Hepatocyte (in vitro differentiated cells): ENCODE results near the gene ELMO3. TPM values are rescaled to one million over a fixed set of nuclear protein-coding genes. Genes with fewer than 3 reads are reported as not detected.

Source experiments
- DNase-seq: peaks from one replicate; pipeline ENCODE4 v3.0.0-alpha.2; 2016; ENCODE audit warnings: low spot score
- H2AFZ ChIP-seq: fragments of 200-600 bp; sonication (generic); 2 replicates; pipeline ENCODE4 v1.6.0; 2016; ENCODE audit warnings: antibody characterized with exemption, mild to moderate bottlenecking
- H3K27ac ChIP-seq: fragments of 200-600 bp; sonication (generic); 2 replicates; pipeline ENCODE4 v1.5.1; 2016; ENCODE audit warnings: mild to moderate bottlenecking
- H3K27me3 ChIP-seq: fragments of 200-600 bp; sonication (generic); 2 replicates; pipeline ENCODE4 v1.6.1; 2016
- H3K36me3 ChIP-seq: fragments of 200-600 bp; sonication (generic); replicated peaks from 2 replicates; pipeline ENCODE4 v1.5.1; 2016; ENCODE audit warnings: low read depth; ENCODE audit not compliant: insufficient read depth
- H3K4me1 ChIP-seq: fragments of 200-600 bp; sonication (generic); 2 replicates; pipeline ENCODE4 v1.5.1; 2016; ENCODE audit warnings: mild to moderate bottlenecking, moderate library complexity; ENCODE audit not compliant: insufficient read depth
- H3K4me2 ChIP-seq: fragments of 200-600 bp; sonication (generic); 2 replicates; pipeline ENCODE4 v1.6.0; 2016
- H3K4me3 ChIP-seq: fragments of 200-600 bp; sonication (generic); 2 replicates; pipeline ENCODE4 v1.5.1; 2016; ENCODE audit warnings: mild to moderate bottlenecking
- H3K79me2 ChIP-seq: fragments of 200-600 bp; sonication (generic); 2 replicates; pipeline ENCODE4 v1.6.0; 2017; ENCODE audit warnings: mild to moderate bottlenecking
- H3K9me2 ChIP-seq: fragments of 200-600 bp; sonication (generic); replicated peaks from 2 replicates; pipeline ENCODE4 v1.6.0; 2017; ENCODE audit warnings: mild to moderate bottlenecking; ENCODE audit not compliant: insufficient read depth
- H3K9me3 ChIP-seq: fragments of 200-600 bp; sonication (generic); 2 replicates; pipeline ENCODE4 v1.5.1; 2016; ENCODE audit warnings: low read depth, mild to moderate bottlenecking
- H4K20me1 ChIP-seq: fragments of 200-600 bp; sonication (generic); 2 replicates; pipeline ENCODE4 v1.6.0; 2016; ENCODE audit warnings: mild to moderate bottlenecking; ENCODE audit not compliant: insufficient read depth, poor library complexity, severe bottlenecking
- CTCF ChIP-seq: fragments of 200-600 bp; sonication (generic); IDR thresholded peaks from 2 replicates; pipeline ENCODE4 v1.5.1; 2016; ENCODE audit warnings: antibody characterized with exemption, mild to moderate bottlenecking; ENCODE audit not compliant: poor library complexity
- EZH2 ChIP-seq: fragments of 200-600 bp; sonication (generic); IDR thresholded peaks from 2 replicates; pipeline ENCODE4 v1.6.1; 2016; ENCODE audit warnings: antibody characterized with exemption, mild to moderate bottlenecking, borderline replicate concordance
- EZH2phosphoT487 ChIP-seq: fragments of 200-600 bp; sonication (generic); IDR thresholded peaks from one replicate; pipeline ENCODE4 v1.6.1; 2018; ENCODE audit warnings: antibody characterized with exemption, mild to moderate bottlenecking, low read depth, moderate library complexity; ENCODE audit not compliant: unreplicated experiment, severe bottlenecking
- WGBS: methylation state at CpG from one replicate; pipeline ENCODE4 v1.1.6; 2016; ENCODE audit warnings: low lambda C conversion rate; ENCODE audit errors: missing lambda C conversion rate; 5-methylcytosine and 5-hydroxymethylcytosine counted together
- polyA plus RNA-seq: library from polyadenylated mRNA; unstranded; fragments of >200 nt; fragmentation: Nextera tagmentation; extraction: Ambion mirVana; gene quantifications from 2 replicates; pipeline ENCODE4 v1.2.1, GENCODE V29; 2016
- total RNA-seq: library from RNA; depleted of rRNA; stranded (reverse); fragments of >200 nt; gene quantifications from 2 replicates; pipeline ENCODE4 v1.2.3, GENCODE V29; 2014

The ELMO3 gene
- total and polyA plus RNA-seq, 2 experiments from 2014 or later: 14.5 to 18.5 TPM

- Histone ChIP-seq H3K79me2 (peaks cover 9% of the 10 kb centered on the region), H2AFZ (no peak overlapping the region), H3K27me3 (no peaks in the 10 kb centered on the region), H3K4me3 (peak overlapping the region; percentile 17), H3K36me3 (no peaks in the 10 kb centered on the region), H3K4me2 (peak overlapping the region; percentile 88), H3K4me1 (peaks cover 15% of the 10 kb centered on the region), H3K9me3 (no peaks in the 10 kb centered on the region), H4K20me1 (peaks cover 3% of the 10 kb centered on the region), H3K9me2 (no peaks in the 10 kb centered on the region), H3K27ac (no peak overlapping the region)
- TF ChIP-seq CTCF: no peak
- no peak for TF ChIP-seq EZH2
- TF ChIP-seq EZH2phosphoT487: no peak
- 7% methylated on average over 57 of the region's 73 CpGs for WGBS
- DNase-seq: peak; percentile 91
Observed at GRCh38 chr16:67177743-67178699, 20.9 kb upstream of the ELMO3 start.

- no peaks in the 10 kb centered on the region for H3K9me3 ChIP-seq
- H3K4me2 ChIP-seq: no peak overlapping the region
- peaks cover 14% of the 10 kb centered on the region for H3K4me1 ChIP-seq
- no peak overlapping the region for H3K27ac ChIP-seq
- peaks cover 3% of the 10 kb centered on the region for H4K20me1 ChIP-seq
- no peak overlapping the region for H3K4me3 ChIP-seq
- no peak overlapping the region for H2AFZ ChIP-seq
- DNase-seq: no peak
- 90% methylated on average over 13 of the region's 13 CpGs for WGBS
- H3K36me3 ChIP-seq: no peaks in the 10 kb centered on the region
- TF ChIP-seq CTCF (peak; percentile 5), EZH2phosphoT487 (no peak)
- no peaks in the 10 kb centered on the region for H3K27me3 ChIP-seq
- H3K9me2 ChIP-seq: no peaks in the 10 kb centered on the region
- peaks cover 12% of the 10 kb centered on the region for H3K79me2 ChIP-seq
Observed at GRCh38 chr16:67179421-67180080, 19.4 kb upstream of the ELMO3 start.

DNA sequence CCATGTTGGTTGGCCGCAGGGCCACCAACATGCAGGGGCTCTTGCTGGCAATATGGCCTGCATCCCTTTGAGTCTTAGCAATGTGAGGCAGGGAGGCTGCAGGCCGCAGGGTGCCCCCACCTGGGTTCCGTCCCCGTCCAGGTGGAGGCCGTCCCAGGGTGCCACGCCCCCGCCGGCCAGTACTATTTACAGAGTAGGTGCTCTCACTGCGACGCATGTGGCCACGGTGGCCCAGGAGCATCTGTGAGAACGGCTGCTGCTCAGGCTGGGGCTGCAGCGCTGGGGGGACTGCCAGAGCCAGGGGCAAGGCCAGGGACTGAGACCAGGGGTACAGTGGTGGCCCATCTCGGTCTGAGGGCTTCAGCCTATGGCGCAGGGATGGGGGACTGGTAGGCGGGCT, 18.8 kb upstream of the ELMO3 start:
- no peaks in the 10 kb centered on the region for H3K9me3 ChIP-seq
- TF ChIP-seq EZH2 (no peak), EZH2phosphoT487 (no peak), CTCF (no peak)

More for the DNA sequence above, 18.8 kb upstream of the ELMO3 start:
- WGBS: 92% methylated on average over 16 of the region's 16 CpGs
- Histone ChIP-seq H3K36me3 (no peaks in the 10 kb centered on the region), H4K20me1 (peaks cover 3% of the 10 kb centered on the region), H3K4me1 (peaks cover 18% of the 10 kb centered on the region), H3K79me2 (peaks cover 12% of the 10 kb centered on the region), H2AFZ (no peak overlapping the region), H3K27me3 (no peaks in the 10 kb centered on the region), H3K27ac (no peak overlapping the region), H3K4me3 (no peak overlapping the region), H3K4me2 (no peak overlapping the region), H3K9me2 (no peaks in the 10 kb centered on the region)
- no peak for DNase-seq
